ENCODE data around the gene JUND. TPM values are rescaled to one million over a fixed set of nuclear protein-coding genes. Genes with fewer than 3 reads are reported as not detected.
A peak's percentile ranks its signal among the peaks of the same experiment; 100 is the strongest.

The JUND gene
- total and polyA plus RNA-seq, 2 of the 8 experiments (the other 6 are each of a cell fraction or from before 2014, with no cell fraction given) = 54.0 to 77.5 TPM

- TF ChIP-seq, protein P1, sequence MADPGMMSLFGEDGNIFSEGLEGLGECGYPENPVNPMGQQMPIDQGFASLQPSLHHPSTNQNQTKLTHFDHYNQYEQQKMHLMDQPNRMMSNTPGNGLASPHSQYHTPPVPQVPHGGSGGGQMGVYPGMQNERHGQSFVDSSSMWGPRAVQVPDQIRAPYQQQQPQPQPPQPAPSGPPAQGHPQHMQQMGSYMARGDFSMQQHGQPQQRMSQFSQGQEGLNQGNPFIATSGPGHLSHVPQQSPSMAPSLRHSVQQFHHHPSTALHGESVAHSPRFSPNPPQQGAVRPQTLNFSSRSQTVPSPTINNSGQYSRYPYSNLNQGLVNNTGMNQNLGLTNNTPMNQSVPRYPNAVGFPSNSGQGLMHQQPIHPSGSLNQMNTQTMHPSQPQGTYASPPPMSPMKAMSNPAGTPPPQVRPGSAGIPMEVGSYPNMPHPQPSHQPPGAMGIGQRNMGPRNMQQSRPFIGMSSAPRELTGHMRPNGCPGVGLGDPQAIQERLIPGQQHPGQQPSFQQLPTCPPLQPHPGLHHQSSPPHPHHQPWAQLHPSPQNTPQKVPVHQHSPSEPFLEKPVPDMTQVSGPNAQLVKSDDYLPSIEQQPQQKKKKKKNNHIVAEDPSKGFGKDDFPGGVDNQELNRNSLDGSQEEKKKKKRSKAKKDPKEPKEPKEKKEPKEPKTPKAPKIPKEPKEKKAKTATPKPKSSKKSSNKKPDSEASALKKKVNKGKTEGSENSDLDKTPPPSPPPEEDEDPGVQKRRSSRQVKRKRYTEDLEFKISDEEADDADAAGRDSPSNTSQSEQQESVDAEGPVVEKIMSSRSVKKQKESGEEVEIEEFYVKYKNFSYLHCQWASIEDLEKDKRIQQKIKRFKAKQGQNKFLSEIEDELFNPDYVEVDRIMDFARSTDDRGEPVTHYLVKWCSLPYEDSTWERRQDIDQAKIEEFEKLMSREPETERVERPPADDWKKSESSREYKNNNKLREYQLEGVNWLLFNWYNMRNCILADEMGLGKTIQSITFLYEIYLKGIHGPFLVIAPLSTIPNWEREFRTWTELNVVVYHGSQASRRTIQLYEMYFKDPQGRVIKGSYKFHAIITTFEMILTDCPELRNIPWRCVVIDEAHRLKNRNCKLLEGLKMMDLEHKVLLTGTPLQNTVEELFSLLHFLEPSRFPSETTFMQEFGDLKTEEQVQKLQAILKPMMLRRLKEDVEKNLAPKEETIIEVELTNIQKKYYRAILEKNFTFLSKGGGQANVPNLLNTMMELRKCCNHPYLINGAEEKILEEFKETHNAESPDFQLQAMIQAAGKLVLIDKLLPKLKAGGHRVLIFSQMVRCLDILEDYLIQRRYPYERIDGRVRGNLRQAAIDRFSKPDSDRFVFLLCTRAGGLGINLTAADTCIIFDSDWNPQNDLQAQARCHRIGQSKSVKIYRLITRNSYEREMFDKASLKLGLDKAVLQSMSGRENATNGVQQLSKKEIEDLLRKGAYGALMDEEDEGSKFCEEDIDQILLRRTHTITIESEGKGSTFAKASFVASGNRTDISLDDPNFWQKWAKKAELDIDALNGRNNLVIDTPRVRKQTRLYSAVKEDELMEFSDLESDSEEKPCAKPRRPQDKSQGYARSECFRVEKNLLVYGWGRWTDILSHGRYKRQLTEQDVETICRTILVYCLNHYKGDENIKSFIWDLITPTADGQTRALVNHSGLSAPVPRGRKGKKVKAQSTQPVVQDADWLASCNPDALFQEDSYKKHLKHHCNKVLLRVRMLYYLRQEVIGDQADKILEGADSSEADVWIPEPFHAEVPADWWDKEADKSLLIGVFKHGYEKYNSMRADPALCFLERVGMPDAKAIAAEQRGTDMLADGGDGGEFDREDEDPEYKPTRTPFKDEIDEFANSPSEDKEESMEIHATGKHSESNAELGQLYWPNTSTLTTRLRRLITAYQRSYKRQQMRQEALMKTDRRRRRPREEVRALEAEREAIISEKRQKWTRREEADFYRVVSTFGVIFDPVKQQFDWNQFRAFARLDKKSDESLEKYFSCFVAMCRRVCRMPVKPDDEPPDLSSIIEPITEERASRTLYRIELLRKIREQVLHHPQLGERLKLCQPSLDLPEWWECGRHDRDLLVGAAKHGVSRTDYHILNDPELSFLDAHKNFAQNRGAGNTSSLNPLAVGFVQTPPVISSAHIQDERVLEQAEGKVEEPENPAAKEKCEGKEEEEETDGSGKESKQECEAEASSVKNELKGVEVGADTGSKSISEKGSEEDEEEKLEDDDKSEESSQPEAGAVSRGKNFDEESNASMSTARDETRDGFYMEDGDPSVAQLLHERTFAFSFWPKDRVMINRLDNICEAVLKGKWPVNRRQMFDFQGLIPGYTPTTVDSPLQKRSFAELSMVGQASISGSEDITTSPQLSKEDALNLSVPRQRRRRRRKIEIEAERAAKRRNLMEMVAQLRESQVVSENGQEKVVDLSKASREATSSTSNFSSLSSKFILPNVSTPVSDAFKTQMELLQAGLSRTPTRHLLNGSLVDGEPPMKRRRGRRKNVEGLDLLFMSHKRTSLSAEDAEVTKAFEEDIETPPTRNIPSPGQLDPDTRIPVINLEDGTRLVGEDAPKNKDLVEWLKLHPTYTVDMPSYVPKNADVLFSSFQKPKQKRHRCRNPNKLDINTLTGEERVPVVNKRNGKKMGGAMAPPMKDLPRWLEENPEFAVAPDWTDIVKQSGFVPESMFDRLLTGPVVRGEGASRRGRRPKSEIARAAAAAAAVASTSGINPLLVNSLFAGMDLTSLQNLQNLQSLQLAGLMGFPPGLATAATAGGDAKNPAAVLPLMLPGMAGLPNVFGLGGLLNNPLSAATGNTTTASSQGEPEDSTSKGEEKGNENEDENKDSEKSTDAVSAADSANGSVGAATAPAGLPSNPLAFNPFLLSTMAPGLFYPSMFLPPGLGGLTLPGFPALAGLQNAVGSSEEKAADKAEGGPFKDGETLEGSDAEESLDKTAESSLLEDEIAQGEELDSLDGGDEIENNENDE (IDR thresholded peaks at IDR 0.05; ENCODE audit: insufficient replicate concordance, low read length) = no peak
- no peak for TF ChIP-seq TAF7 (optimal IDR thresholded peaks at IDR 0.05; ENCODE audit: borderline replicate concordance, low read depth, low read length)
- TF ChIP-seq, protein P2, sequence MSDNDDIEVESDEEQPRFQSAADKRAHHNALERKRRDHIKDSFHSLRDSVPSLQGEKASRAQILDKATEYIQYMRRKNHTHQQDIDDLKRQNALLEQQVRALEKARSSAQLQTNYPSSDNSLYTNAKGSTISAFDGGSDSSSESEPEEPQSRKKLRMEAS (IDR thresholded peaks at IDR 0.05) = peak; percentile 61; the same call in 1 of the 2 replicates
- TF ChIP-seq POLR2AphosphoS5 (IDR thresholded peaks at IDR 0.05; ENCODE audit: low read depth, low read length) = 0 out of 2 replicates have a peak, but pooled peaks have one; percentile 49
- TF ChIP-seq TBP (IDR thresholded peaks at IDR 0.05; ENCODE audit: low read depth, low read length) = no peak; the same call in 1 of the 2 replicates
- TF ChIP-seq RAD21 (IDR thresholded peaks at IDR 0.05 in 1 of 2, conservative IDR thresholded peaks at IDR 0.05 in 1 of 2; ENCODE audit: low read depth in 2 of 2, low read length in 2 of 2) = peak; percentile 25 to 44; a peak in 2 of 4 replicates
- TF ChIP-seq SIN3A (conservative IDR thresholded peaks at IDR 0.05 in 1 of 2, IDR thresholded peaks at IDR 0.05 in 1 of 2; ENCODE audit: low read depth in 1 of 2, low read length in 2 of 2) = peak in 1 of 2 experiments; percentile 62; a peak in 1 of 4 replicates
These were observed 26.6 kb downstream of the JUND start (continued) for GRCh38 chr19:18254546-18255503.

All from H1 (cell line).